Kidney epithelial cell (primary cell): ENCODE results near the gene CFAP99. TPM values are rescaled to one million over a fixed set of nuclear protein-coding genes. Genes with fewer than 3 reads are reported as not detected.
A peak's percentile ranks its signal among the peaks of the same experiment; 100 is the strongest.

Experiments used
- DNase-seq: peaks from one replicate; pipeline ENCODE4 v3.0.0-alpha.2; 2010; ENCODE audit warnings: low read depth
- H3K27me3 ChIP-seq: 2 replicates; pipeline ENCODE4 v1.6.0; 2011; ENCODE audit warnings: low read length; ENCODE audit not compliant: control insufficient read depth, insufficient read depth
- H3K36me3 ChIP-seq: 2 replicates; pipeline ENCODE4 v1.5.1; 2011; ENCODE audit warnings: low read length; ENCODE audit not compliant: control insufficient read depth, insufficient read depth
- H3K4me3 ChIP-seq: 2 replicates; pipeline ENCODE4 v1.5.1; 2011; ENCODE audit warnings: low read depth, mild to moderate bottlenecking, control low read depth, low read length
- total RNA-seq: library from RNA; depleted of rRNA; stranded (reverse); fragments of >200 nt; gene quantifications from 2 replicates; pipeline ENCODE4 v1.2.3, GENCODE V29; 2015
- TF ChIP-seq, protein P1 (sequence below): IDR thresholded peaks from 2 replicates; pipeline ENCODE4 v1.5.1; 2011; ENCODE audit warnings: mild to moderate bottlenecking, moderate library complexity, low read length, control low read depth, inconsistent platforms; ENCODE audit not compliant: insufficient read depth, poor library complexity, severe bottlenecking

The CFAP99 gene
- total RNA-seq, 1 donor from 2014 or later, result not detected

- Histone ChIP-seq H3K4me3 (peak overlapping the region; percentile 84), H3K27me3 (no peaks in the 10 kb centered on the region), H3K36me3 (no peaks in the 10 kb centered on the region)
- no peak for DNase-seq
- TF ChIP-seq, protein P1, sequence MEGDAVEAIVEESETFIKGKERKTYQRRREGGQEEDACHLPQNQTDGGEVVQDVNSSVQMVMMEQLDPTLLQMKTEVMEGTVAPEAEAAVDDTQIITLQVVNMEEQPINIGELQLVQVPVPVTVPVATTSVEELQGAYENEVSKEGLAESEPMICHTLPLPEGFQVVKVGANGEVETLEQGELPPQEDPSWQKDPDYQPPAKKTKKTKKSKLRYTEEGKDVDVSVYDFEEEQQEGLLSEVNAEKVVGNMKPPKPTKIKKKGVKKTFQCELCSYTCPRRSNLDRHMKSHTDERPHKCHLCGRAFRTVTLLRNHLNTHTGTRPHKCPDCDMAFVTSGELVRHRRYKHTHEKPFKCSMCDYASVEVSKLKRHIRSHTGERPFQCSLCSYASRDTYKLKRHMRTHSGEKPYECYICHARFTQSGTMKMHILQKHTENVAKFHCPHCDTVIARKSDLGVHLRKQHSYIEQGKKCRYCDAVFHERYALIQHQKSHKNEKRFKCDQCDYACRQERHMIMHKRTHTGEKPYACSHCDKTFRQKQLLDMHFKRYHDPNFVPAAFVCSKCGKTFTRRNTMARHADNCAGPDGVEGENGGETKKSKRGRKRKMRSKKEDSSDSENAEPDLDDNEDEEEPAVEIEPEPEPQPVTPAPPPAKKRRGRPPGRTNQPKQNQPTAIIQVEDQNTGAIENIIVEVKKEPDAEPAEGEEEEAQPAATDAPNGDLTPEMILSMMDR, result no peak
Measured at GRCh38 chr4:2470791-2471190, 52.0 kb downstream of the CFAP99 start.

DNA sequence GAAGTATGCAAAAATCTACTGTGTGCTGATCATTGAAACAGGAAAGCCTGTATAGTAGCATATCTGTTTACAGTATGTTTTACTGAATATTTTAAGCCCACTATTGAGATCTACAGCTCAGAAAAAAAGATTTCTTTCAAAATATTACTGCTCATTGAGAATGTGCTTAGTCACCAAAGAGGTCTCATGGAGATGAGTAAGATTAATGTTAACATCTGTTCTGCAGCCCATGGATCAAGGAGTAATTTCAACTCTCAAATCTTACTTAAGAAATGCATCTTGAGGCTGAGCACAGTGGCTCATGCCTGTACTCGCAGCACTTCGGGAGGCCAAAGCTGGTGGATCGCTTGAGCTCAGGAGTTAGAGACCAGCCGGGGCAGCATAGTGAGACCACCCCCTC, 53.4 kb downstream of the CFAP99 start:
- Histone ChIP-seq H3K27me3 (no peaks in the 10 kb centered on the region), H3K36me3 (no peaks in the 10 kb centered on the region), H3K4me3 (no peak overlapping the region)
- DNase-seq, result no peak
- TF ChIP-seq, protein P1, result no peak

DNA sequence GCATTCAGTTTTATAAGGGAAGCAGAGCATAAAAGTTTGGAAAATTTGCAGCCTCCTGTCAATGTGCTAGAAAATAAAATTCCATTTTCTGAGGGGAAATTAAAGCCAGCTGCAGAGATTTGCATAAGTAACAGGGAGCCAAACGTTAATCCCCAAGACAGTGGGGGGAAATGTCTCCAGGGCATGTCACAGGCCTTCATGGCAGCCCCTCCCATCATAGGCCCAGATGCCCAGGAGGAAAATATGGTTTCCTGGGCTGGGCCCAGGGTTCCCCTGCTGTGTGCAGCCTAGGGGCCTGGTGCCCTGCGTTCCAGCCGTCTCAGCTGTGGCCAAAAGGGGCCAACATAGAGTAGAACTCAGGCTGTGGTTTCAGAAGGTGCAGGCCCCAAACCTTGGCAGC, 59.5 kb downstream of the CFAP99 start:
- Histone ChIP-seq H3K27me3 (no peaks in the 10 kb centered on the region), H3K36me3 (no peaks in the 10 kb centered on the region), H3K4me3 (no peak overlapping the region)
- TF ChIP-seq, protein P1, result no peak
- DNase-seq, result no peak

DNA sequence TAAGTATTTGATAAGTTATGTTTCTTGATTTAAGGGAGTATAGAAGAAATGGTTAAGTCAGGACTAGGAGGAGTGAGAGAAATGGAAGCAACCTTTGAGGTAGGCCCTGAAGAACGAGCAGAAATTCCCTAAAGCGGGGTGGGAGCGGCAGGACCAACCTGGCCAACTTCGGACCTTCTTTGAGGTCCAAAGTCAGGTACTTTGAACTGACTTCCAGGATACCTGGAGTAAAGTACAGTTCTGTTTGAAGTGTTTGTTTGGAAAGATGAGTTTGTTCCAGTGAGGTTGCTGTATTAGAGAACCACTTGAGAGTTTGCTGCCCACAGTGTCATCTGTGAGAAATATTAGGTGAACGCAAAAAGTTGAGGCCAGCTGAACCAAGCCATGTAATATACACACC, 61.9 kb downstream of the CFAP99 start:
- H3K36me3 ChIP-seq, result no peaks in the 10 kb centered on the region
- no peaks in the 10 kb centered on the region for H3K27me3 ChIP-seq
- TF ChIP-seq, protein P1, result no peak
- no peak for DNase-seq
- H3K4me3 ChIP-seq, result no peak overlapping the region

GRCh38 chr4:2482192-2482591, 63.4 kb downstream of the CFAP99 start:
- TF ChIP-seq, protein P1, result no peak
- H3K36me3 ChIP-seq, result no peaks in the 10 kb centered on the region

DNA sequence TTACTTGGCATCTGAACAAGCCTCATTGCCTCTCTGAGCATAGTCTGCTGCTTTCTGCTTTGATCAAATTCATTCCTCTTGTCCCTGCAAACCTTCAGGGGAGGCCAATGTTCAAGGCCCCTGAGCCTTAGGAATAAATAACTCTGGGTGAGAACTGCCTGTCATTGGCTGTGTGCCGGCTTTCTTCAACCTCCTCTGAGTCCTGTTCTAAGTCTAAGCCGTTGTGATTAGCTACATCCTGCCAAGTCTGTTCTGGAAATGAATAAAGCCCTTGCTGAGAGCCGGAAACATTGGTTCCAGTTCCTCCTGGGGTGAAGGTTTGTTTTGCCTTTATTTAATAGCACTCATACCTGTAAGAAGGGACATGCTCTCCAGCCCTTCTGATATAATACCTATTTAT, 63.9 kb downstream of the CFAP99 start:
- Histone ChIP-seq H3K27me3 (no peaks in the 10 kb centered on the region), H3K4me3 (no peak overlapping the region), H3K36me3 (no peaks in the 10 kb centered on the region)
- DNase-seq, result no peak
- TF ChIP-seq, protein P1, result no peak

More at GRCh38 chr4:2482192-2482591, 63.4 kb downstream of the CFAP99 start:
- no peak overlapping the region for H3K4me3 ChIP-seq
- H3K27me3 ChIP-seq, result no peaks in the 10 kb centered on the region
- DNase-seq, result no peak
